GM21447 (cell line): ENCODE data around the gene OR6K6.

Experiments used
- ATAC-seq: cut with Tn5 transposase; IDR thresholded peaks from one replicate; pipeline ENCODE4 v1.9.1; 2021; ENCODE audit not compliant: unreplicated experiment

The OR6K6 gene, protein sequence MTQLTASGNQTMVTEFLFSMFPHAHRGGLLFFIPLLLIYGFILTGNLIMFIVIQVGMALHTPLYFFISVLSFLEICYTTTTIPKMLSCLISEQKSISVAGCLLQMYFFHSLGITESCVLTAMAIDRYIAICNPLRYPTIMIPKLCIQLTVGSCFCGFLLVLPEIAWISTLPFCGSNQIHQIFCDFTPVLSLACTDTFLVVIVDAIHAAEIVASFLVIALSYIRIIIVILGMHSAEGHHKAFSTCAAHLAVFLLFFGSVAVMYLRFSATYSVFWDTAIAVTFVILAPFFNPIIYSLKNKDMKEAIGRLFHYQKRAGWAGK

GRCh38 chr1:158754420-158754819 lies at the start of gene OR6K6:
TSS of gene OR6K6 (plus strand) at chr1:158754720. CDS start at chr1:158754888, 168 bp downstream.
- no peak for ATAC-seq

DNA sequence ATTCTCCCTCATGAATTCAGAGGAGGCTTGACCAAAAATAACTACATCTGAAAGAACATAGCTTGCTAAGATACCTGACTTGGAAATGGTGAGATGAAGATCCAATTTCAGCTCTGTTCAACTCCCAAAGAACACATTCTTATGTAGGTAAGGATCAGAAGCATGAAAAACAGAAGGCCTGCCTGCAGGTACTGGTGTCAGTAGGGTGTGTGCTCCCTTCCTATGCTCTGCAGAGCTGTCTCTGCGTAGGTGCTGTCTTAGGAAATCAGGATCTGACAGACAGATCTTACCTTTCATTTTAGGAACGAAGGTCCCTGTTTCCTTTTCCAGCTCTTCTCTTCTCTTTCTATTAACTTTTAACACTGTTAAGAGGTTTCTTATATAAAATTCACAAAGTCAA lies 48.4 kb upstream of the OR6K6 start:
- ATAC-seq = no peak

DNA sequence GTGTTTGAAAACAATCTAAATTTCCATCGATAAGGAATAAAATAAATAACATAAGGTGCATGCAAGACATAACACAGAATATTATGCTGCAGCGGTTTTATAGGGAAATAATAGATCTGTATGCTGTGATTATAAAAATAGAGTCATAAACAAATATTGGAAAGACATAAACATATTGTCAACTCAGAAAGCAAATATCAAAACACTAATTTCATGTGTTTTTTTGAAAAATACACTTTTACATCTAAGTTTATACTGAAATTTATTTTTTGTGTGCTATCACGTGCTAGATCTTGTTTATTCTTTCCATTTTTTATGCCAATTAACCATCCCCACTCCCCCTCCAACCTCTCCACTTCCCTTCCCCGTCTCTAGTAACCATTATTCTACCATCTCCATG lies 43.4 kb upstream of the OR6K6 start:
- no peak for ATAC-seq

- no peak for ATAC-seq
Measured at GRCh38 chr1:158714754-158715153, 39.8 kb upstream of the OR6K6 start.

DNA sequence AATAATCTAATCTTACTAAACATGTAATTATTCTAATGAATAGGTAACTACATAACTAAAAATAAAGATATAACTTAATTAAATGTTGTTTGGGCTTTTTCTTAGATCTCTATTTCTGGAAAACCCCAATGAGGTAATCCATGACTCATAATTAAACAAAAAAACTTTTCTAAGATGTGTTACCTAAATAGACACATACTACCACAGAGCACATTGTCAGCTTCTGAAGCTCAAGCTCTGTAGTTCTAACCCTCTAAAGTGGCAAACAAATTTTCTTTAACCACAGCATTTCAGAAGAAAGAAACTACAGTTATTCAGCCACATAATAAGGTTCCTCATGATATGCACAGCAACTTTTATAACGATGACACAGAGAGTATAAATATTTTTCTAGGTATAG lies 38.2 kb upstream of the OR6K6 start:
- no peak for ATAC-seq

GRCh38 chr1:158717344-158717743 lies 37.2 kb upstream of the OR6K6 start:
- no peak for ATAC-seq

DNA sequence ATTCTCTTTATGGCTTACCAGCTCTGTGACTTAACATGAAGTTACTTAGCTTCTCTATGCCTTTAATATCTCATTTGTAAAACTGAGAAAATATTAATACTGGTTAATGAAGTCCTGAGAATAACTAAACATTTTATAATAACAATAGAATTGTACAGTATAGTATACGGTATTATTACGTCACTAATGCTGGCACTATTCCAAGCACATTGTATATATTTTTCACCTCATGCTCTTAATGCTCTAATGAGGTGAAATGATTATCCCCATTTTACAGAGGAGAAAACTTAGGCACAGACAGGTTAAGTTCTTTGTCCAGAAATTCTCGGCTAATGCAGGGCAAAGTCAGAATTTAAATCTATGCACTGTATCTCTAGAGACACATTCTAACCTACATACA lies 34.9 kb upstream of the OR6K6 start:
- ATAC-seq = no peak

- no peak for ATAC-seq
Measured at GRCh38 chr1:158720620-158721019, 33.9 kb upstream of the OR6K6 start, which contains the start of gene OR6K3. TSS of gene OR6K3 (minus strand) at chr1:158720720. CDS start at chr1:158718115, 2,605 bp downstream.

- no peak for ATAC-seq
Measured at GRCh38 chr1:158724442-158724841, 30.1 kb upstream of the OR6K6 start.

DNA sequence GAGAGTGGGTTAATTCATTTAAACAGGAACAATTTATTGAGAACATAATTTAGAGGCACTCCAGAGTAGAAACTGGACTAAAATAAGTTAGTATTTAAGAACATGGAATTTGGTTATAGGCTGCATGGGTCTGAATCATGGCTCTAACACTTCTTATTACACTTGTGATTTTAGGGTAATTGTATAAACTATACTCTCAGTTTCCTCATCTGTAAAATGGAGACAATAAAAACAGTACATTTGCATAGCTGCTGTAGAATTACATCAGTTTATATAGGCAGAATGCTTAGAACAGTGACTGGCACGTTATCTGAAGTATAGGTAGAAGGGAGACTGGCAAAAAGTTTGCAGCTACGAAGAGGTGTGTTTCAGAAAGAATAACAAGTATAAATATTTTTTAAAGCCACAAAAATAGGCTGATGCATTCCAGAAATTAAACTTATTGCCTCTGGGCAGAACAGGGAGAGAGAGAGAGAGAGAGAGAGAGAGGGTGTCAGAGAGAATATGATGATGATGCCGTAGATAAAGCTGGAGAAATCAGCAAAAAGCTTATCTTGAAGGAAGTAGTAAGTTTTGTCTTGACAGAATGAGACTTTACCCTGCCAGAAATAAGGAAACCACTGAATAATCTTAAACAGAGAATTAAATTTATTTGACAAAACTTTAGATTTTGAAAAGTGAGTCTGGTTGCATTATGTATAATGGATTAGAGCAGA lies 25.9 kb upstream of the OR6K6 start:
- ATAC-seq = no peak

GRCh38 chr1:158730453-158730852 lies 24.1 kb upstream of the OR6K6 start:
- no peak for ATAC-seq

- no peak for ATAC-seq
Measured at GRCh38 chr1:158731707-158732106, 22.8 kb upstream of the OR6K6 start.

DNA sequence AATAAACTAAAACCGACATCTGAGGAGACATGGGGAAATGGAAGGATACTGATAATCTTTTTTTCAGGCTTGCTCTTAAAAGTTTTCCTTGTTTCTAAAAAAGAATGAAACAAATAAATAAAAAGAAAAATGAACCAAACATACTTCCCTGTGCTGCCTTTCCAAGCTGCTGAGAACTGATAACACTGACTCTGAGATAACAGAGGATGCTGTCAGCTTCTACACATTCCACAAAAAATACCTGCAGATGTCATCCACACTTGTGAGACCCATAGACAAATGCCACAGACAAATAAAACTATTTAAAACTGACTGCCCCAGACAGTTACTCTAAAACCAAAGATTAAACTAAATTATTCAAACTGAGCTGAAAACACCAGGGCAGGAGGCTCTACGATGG lies 22.0 kb upstream of the OR6K6 start:
- no peak for ATAC-seq

GRCh38 chr1:158735848-158736247 lies 18.7 kb upstream of the OR6K6 start:
- no peak for ATAC-seq

- no peak for ATAC-seq
Measured at GRCh38 chr1:158752155-158752712, 2.3 kb upstream of the OR6K6 start.

GRCh38 chr1:158771950-158772866 lies 17.7 kb downstream of the OR6K6 start, which contains the start of gene OR6N1:
TSS of gene OR6N1 (minus strand) at chr1:158772195. CDS start at chr1:158766682, 5,513 bp downstream.
- no peak for ATAC-seq

GRCh38 chr1:158781104-158781503 lies 26.6 kb downstream of the OR6K6 start, which contains the start of gene OR6N2:
TSS of gene OR6N2 (minus strand) at chr1:158781204. CDS start at chr1:158777635, 3,569 bp downstream.
- no peak for ATAC-seq

- no peak for ATAC-seq
Measured at GRCh38 chr1:158793604-158794003, 39.1 kb downstream of the OR6K6 start.

- ATAC-seq = no peak
Measured at GRCh38 chr1:158794247-158794646, 39.7 kb downstream of the OR6K6 start.

DNA sequence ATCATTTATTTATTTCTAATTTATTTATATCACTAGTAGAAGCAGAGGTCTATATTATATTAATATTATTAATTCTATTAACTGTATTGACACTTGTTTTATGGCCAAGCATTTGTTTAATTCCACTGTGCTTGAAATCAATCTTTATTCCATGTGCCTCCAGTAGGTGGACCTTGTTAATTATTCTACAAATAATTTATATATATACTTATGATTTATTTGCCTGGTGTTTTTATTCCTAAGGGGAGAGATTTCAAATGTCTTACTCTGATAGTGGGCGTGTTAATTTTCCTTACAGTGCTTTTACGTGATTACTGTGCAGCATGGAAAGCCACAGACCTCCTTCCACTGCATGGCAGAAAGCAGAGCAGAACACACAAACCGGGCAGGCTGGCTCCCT lies 44.0 kb downstream of the OR6K6 start:
- no peak for ATAC-seq

GRCh38 chr1:158799689-158800088 lies 45.2 kb downstream of the OR6K6 start:
- no peak for ATAC-seq
